Globus pallidus (tissue), 1 donor: Measurements from ENCODE around the gene RAB31.

ENCODE experiments used
- DNase-seq: peaks from one replicate; pipeline ENCODE4 v3.0.0-alpha.2; 2015; ENCODE audit warnings: low spot score

The RAB31 gene

DNA sequence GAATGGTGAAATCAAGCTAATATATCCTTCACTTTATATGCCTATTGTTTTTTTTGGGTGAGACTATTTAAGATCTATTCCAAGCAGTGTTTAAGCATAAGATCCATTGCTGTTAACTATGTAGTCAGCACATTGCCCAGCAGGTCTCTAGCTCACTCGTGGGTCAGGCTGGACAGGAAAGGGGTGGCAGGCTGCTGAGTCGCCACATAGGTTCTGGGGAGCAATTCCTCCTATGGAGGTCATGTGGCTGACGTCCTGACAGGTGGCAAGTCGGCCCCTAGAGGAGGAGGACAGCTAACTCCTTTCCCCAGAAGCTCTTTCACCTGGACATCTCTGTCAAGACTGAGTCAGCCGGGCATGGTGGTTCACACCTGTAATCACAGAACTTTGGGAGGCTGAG, 13.9 kb upstream of the RAB31 start:
- DNase-seq: no peak

DNA sequence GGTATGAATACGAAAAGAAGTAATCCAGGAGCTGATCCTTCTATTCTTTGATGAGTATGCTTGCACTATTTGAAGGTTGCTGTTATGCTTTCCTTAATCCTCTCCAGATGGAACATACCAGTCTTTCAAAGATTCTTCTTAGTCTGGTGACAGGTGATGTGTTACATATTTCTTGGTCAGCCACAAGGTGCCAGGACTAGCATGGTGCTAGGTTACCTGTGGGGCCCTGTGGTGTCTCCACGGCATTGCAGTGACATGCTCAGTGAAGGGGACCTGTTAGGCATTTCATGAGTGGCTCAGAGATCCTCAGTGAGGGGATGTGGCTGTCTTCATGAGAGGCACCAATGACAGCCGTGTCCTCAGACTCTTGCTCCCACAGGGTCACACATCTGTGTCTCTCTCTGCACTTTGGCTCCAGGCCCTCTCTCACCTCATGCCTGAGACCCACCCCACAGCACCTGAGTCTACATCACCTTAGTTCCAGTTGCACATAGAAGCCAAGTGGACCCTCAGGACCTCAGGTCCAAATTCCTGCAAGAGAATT, 13.1 kb upstream of the RAB31 start:
- DNase-seq: no peak

GRCh38 chr18:9695605-9696004, 12.5 kb upstream of the RAB31 start:
- DNase-seq: no peak

DNA sequence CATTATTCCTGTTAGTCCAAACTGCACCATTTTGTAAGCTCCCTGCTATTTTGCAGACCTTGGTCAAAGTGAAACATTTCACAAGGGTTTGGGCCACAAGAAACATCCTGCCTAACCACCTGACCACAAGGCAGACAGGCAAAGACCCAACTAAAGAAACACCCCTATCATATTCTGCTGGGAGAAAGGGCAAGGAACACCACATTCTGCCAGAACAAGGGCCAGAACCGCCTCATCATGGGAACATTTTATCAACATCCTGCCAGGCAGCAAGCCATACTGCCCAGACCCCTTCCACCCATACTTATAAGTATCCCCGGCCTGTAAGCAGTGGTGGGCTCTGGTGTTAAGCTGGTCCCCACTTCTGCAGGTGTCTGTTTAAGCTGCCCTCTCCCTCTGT, 12.0 kb upstream of the RAB31 start:
- no peak for DNase-seq

- DNase-seq: no peak
Observed at GRCh38 chr18:9696701-9697100, 11.4 kb upstream of the RAB31 start.

GRCh38 chr18:9697121-9697520, 11.0 kb upstream of the RAB31 start:
- no peak for DNase-seq

DNA sequence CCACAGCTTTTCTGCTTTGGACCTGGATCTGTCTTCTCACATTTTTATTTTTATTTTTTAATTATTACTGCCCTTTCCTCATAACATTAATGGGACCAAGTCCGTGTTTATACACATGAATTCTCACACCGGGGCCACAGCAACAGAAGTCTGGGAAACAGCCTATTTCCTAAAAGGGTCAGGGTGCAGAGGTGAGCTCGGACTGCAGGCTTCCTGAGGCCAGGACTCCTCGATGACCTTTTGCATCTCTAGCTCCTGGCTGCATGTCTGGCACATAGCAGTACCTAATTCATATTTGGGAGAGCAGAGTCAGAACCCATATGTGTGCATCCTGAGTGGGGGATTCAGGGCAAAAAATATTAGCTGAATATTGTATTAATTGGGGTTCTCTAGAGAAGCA, 9.6 kb upstream of the RAB31 start:
- no peak for DNase-seq

GRCh38 chr18:9700261-9700796, 7.8 kb upstream of the RAB31 start:
- no peak for DNase-seq

- DNase-seq: no peak
Observed at GRCh38 chr18:9701609-9702349, 6.3 kb upstream of the RAB31 start.

DNA sequence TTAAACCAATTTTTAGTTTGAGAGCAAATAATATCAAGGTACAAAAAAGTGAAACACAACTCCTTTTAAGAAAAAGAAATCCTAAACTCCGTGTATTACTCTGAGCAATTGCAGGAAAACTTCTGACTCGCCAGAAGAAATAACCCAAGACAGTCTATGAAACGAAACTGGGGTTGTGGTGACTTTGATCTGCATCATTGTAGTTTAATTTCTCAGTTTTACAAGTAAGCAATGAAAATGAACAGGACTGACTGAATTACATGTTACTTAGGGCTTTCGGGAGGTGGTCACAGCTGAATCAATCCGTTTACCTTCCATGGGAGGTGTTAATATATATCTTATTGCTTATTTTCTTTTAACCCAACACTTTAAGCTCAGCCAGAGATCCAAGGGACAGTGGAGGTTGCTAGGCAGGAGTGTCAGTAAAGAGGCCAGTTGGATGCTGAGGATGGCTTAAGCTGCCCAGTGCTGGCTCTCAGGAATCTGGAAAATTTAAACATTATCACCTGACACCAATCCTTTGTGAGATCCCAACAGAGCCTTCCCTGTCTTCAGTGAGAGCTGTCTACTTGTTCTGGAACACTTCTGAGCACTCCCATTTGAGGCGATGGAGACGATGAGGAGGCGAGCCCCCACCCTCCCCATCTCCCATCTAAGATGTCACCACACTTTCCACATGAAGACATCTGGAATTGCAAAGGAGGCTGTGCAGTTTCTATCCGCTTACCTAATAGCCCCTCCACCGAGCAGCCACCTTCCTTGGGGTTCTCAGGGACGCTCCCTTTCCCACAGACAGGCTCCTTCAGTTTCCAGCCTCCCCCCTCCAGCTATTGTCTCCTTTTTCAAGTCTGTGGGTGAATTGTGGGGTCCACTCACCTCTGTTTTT, 3.6 kb upstream of the RAB31 start:
- DNase-seq: no peak

DNA sequence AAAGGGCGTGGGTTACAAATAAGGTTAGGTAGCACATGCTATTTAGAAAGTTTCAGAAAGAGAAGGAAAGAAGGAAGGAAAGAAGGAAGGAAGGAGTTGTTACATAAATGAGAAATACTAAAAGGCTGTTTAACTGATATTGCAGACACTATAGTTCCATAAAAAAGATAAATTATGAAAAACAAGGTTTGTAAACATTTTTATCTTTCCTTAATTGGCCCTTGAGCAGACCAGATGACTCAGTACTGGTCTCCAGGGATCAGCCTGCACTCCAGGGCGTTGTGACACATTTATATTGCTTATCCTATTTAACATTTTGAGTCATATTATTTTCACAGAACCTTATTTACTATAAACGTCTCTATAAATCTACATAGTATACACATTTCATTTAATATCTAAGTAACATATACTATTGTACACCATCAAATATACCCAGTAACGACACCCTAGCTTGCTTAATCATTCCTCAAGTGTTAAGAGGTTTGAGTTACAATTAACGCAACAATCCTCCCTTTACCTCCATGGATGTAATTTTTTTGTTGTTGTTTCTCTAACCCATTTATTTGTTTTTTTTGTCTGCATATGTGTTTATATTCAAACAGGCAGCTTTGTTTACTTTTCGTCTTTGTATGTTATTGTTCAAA, 2.8 kb upstream of the RAB31 start:
- DNase-seq: no peak

GRCh38 chr18:9706081-9706935, 1.8 kb upstream of the RAB31 start:
- no peak for DNase-seq

DNA sequence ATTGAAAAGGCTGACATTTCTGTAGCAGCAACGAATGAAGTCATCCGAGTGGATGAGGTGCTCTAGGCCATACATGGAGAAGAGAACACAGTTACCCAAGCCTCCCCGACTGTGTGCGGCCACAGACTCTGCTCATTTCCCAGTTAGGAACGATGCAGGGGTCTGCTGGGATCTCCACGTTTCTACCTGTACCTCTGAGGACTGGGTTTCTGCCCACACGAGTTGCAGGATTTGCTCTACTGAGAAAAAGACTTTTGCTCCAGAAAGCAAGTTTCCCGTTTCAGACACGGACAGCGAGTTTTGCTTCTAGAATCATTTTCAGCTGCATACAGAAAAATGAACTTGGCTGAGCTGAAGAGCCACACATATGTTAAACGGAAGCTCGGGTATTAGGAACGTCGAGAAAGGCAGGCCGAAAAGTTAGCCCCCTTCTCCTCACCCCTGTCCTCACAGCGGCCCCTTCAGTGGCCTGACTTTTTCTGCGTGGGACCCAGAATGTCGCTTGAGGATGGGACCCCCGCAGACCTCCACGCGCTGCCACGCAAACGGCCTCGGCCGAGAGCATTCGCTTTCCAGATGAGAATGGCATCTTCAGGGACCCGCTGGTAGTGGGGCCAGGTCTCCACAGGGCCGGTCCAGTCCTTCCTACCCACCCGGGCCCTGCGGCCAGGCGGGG, 582 bp upstream of the RAB31 start:
- DNase-seq: no peak

DNA sequence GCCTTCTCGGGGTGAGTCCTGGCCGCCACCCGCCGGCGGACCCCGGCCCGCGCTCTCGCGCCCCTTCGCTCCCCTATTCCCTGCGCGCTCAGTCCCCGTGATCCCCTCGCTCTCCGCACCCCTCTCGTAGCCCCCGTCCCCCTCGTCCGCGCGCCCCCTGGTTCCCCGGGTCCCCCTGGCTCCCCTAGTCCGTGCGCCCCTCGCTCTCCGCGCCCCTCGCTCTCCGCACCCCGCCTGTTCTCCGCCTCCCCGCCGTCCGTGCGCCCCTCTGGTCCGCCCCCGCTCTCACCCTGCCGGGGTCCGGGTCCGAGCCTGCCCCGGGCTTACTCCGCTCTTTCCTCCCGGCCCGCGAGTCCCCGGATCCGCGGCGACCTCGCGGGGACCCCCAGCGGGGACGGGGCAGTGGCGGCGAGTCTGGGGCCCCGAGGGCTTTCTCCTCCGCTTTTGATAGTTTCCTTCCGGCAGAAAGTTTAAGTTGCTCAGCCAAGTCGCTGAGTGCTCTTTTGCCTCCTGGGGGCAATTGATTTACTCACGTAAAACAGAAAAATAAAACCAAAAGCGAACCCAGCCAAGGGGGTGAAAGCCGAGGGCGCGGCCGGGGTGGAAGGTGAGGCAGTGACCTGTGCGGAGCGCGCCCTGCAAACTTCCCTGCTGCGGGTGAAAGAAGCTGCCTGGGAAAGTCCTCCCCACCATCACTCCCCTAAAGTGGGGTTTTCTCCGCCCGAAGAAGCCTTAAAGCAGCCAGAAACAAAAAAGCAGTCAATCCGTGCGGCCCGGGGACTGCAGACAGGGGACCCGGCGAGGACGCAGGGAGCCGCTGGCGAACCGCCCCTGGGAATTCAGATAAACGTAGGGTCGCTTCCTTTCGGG, 568 bp downstream of the RAB31 start:
- DNase-seq: no peak

DNA sequence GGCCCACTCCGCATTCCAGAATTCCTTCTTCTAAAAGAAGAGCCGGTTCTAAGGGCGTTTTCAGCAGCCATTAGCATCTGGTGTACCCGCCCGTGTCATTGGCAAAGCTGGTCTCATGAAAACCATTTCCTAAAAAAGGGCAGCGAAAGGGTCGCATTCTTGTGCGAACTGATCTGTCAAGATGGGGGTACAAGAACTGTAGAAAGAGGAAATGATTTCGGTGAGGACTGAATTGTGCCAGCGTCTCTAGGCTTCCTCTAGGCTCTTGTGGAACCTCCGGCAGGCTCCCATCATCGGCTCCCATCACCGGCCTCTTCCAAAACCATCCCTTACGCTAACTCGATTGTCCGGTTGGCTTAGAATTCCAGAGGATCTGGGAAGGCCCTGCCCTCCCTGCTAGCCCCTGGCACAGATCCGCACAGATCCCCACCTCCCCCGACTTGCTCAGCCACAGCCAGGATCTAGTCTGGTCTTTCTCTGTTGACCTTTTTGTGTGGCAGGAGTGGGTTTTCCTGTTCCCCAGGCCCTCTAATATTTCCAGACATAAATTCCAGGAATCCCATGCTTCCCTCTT, 1.3 kb downstream of the RAB31 start:
- no peak for DNase-seq

DNA sequence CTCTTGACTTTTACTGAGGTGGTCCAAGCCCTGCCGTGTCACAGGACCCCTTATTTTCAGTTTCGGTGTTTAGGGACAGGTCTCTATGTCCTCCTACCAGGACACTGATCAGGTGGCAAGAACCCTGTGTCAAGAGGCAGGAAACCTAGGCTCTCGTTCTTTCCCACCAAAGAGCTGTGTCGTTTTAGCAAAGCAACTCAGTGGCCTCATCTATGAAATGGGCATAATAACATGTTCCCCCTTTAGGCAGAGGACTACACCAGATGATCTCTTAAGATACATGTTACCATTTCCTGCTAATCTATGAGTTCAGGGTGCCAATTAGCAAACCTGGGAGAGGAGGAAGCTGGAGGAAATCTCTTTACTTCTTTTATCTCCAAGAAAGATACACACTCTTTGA, 1.9 kb downstream of the RAB31 start:
- DNase-seq: no peak

- no peak for DNase-seq
Observed at GRCh38 chr18:9711361-9712129, 3.4 kb downstream of the RAB31 start.

- DNase-seq: no peak
Observed at GRCh38 chr18:9712130-9712577, 4.1 kb downstream of the RAB31 start.

- no peak for DNase-seq
Observed at GRCh38 chr18:9712611-9713010, 4.5 kb downstream of the RAB31 start.
